Spleen (tissue), 7 donors: Measurements from ENCODE around the gene PAX5.

Source experiments
- POLR2A ChIP-seq, 3 donors: fragments of 450-650 bp; IDR thresholded peaks; one replicate each; pipeline ENCODE4 v1.5.1; 2017; ENCODE audit warnings: antibody characterized with exemption in 3 of 3, mild to moderate bottlenecking in 1 of 3
- TF ChIP-seq, protein P1 (sequence below), 11 experiments: fragments of 200-600 bp in 7 of 11; fragments of 450-650 bp in 4 of 11; sonication (generic) in 4 of 11; IDR thresholded peaks in 8 of 11; conservative IDR thresholded peaks in 3 of 11; 1 replicate in 7 of 11; 2 replicates in 4 of 11; pipeline versions ENCODE4 v1.4.0 to v1.8.0; 2016 to 2021; ENCODE audit warnings: antibody characterized with exemption in 11 of 11, inconsistent platforms in 4 of 11, mild to moderate bottlenecking in 1 of 11
- donor health status: DM: no; HTN: no; CAD: no; lungs with moderate emphysema.
- donor health status: DM: no; HTN: no; CAD: no.
- donor health status: DM: no; HTN: no; CAD: no.

GRCh38 chr9:36950389-36950788 lies 83.7 kb downstream of the PAX5 start:
- TF ChIP-seq, protein P1, sequence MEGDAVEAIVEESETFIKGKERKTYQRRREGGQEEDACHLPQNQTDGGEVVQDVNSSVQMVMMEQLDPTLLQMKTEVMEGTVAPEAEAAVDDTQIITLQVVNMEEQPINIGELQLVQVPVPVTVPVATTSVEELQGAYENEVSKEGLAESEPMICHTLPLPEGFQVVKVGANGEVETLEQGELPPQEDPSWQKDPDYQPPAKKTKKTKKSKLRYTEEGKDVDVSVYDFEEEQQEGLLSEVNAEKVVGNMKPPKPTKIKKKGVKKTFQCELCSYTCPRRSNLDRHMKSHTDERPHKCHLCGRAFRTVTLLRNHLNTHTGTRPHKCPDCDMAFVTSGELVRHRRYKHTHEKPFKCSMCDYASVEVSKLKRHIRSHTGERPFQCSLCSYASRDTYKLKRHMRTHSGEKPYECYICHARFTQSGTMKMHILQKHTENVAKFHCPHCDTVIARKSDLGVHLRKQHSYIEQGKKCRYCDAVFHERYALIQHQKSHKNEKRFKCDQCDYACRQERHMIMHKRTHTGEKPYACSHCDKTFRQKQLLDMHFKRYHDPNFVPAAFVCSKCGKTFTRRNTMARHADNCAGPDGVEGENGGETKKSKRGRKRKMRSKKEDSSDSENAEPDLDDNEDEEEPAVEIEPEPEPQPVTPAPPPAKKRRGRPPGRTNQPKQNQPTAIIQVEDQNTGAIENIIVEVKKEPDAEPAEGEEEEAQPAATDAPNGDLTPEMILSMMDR (IDR thresholded peaks at IDR 0.05 in 8 of 11, conservative IDR thresholded peaks at IDR 0.05 in 3 of 11): no peak
- TF ChIP-seq POLR2A (IDR thresholded peaks at IDR 0.05): no peak
